DMS53 (cell line): Measurements from ENCODE around the gene LYRM4.

Source experiments
- DNase-seq: peaks from one replicate; lab custom pipeline; 2025; lab: John Stamatoyannopoulos, UW

Gene LYRM4

DNA sequence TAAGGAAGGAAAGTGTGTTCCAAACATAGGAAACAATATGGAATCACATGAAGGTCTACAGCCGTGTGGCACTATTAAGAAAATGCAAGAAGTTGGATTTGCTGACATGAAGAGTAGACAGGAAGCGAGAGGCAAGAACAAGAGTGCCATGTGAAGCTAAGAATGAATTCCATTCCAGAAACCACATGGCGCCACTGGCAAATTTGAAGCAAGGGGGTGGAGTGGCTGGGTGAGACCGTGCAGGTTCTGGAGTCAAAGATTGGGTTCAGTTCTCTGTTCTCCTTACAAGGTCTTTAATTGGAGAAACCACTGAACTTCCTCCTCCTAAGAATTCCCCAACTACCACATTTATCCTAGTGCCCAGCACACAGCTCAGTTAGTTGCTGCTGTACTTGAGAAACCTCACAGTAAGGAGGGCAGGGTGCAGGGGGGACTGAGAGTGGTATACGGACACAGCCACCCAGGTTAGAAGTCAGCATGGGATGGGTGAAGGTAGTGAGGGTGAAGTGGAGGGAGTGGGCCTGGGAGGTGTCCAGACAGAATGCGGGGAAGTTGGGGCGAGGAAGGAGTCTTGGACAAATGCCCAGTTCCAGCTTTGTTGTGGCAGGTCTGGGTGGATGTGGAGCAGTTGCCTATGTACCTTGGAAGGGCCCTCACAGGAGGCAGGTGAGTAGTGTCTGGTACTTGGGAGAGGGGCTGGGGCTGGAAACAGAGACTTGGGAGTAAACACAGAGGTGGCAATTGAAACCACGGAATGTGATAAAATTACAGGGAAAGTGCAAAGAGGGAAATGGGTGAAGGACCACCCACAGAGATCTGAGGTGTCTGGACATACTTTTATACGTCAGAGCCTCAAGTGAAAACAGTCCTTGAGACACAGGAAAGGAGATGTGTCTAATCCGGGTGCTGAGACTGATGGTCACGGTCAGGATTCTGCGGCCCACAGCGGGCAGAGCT, 14.3 kb downstream of the LYRM4 start:
- no peak for DNase-seq

DNA sequence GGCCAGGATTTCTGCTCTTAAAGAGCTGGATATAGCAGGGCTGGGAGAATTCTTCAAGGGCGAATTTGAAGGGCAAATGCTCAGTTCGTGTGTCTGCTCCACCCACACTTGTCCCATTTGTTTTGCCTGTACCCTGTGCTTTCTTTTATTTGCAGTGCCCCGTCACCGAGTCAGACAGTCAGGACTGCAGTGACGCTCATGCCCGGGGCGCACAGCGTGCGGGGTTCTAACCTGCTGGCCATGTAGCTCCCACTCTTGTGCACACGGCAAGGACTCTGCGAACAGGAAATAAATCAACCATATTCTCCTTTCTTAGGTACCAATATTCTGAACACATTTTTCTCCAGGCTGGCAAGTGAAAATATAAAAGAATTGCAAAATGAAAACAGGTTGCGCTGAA, 17.7 kb downstream of the LYRM4 start:
- no peak for DNase-seq

DNA sequence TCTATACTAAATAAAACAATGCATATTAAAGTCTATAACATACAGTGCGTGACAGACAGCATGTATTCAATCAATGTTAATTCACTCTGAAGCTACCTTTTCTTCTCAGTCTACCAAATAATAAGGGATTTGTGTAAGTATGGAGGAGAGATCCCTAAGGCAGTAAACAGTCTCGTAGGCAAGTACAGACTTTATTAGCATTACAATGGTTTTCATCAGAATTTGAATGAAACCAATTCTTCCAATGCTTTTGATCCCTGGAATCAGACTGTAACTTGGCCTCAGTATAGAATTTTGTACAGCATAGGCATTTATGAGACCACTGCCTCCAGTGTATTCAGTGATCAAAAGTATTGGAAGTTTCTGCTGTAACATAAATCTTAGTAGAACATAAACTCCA, 19.5 kb downstream of the LYRM4 start:
- no peak for DNase-seq

DNA sequence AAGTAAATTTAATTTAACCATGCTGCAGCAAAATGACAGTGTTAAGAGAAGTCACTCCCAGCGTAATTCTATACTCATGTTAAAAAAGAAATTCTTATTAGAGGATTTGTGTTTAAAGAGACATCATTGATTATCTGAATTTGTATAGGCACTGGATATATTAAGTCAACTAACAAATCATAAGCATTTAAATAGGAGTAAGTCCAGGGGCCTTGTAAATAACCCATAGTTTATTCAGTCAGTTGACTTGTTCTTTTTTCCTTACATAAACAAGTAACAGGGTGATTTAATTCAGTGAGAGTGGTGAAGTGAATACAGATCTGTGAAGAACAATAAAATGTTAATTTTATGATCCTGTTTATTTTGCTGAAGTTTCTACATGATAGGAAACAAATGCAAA, 22.4 kb downstream of the LYRM4 start:
- DNase-seq: no peak

DNA sequence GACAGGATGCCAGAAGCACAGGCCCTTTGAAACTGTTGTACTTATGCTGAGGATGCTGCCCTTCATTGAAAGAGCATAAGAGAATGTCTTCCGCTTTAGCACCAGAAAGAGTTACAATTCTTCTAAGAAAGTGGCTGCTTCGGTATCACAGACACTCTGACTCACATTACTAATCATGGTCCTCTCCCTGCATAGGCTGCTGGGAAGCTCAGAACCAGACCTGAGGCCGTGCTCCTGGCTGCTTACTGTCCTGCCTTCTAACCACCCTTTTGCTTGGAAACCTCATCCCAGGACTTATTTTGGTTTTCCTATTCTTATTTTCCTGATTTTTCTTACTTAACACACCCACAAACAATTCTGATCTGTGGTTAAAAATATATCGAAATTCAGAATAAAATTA, 22.9 kb downstream of the LYRM4 start:
- no peak for DNase-seq

DNA sequence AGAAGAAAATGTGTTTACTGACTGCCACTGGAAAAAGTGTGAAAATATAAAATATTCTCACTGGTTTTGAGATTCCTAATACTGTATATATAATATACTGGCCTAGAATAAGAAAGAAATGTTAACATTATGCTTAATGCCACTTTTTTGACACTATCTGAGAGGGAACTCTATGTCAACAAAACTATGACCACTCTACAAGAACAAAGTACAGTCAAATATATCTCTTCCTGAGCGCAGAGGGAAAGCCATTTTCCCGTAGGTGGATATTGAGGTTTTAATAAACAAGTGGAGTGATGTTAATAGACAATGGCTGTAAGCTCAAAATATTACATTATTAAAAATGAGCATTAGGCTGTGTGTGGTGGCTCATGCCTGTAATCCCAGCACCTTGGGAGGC, 24.9 kb downstream of the LYRM4 start:
- no peak for DNase-seq

DNA sequence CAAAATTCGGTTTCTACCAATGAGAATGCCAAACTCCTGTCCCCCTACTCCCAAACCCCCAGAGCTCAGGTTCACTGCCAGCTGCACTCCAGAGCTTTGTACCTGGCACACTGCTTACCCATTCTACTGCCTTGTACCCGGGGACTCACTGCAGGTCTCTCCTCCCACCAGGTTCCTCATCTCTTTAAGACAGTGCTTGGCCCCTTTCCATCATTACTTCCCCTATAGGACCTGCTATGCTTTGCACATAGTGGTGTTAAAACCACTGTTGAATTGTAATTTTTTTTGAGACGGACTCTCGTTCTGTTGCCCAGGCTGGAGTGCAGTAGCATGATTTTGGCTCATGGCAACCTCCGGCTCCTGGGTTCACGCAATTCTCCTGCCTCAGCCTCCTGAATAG, 25.9 kb downstream of the LYRM4 start:
- no peak for DNase-seq

DNA sequence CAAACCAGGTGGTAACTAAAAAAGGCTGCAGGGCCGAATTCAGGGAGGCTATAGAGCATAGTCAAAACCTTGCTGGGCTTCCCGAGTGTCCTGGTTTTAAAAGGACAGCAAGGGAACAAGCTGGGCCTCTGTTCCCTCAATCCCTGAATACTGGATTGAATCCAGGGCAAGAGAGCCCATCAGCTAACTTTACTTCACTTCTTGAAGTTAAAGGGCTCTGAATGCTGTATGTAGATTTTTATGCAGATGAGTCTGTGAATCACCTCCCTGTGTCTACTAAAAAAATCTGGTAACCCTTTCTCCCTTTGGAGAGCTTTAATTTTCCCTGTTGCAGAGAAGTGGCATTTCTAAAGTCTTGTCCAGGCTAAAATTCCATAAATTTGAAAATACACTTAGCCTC, 29.5 kb downstream of the LYRM4 start:
- DNase-seq: no peak

DNA sequence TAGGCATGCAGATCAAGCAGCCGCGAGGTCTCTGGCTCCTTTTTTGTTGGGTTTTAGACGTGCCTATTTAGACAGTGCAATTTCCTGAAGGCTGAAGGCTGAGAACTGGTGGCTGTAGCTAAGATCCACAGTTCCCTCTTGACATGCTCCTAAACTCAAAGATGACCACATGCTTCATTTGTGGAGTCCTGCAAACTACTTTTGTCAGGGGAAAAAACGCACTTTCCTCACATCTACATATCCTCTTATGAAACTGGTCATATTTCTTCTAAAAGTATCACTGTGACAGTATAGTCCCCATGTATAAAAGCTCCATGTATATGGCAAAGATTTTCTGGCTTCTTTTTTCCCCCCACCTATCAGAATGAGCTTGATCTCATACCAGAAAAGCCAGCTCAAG, 30.7 kb downstream of the LYRM4 start:
- no peak for DNase-seq

DNA sequence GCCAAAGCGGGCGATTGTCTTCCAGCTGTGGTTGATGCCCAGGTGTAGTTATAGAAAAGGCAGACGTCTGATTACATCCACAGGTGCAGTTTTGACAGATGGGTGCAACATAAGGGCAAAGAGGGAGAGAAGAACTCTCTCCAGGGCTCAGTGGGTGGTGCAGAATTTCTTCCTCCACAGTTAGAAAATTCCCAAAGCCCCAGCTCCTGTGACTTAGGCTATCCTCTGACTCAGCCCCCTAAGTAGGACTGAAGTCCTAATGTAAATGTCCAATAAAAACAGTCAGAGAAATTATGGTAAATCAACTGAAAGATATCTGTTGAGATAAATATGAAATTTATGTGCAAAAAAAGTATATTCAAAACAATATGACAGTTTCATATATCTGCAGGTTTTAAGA, 31.4 kb downstream of the LYRM4 start:
- no peak for DNase-seq

DNA sequence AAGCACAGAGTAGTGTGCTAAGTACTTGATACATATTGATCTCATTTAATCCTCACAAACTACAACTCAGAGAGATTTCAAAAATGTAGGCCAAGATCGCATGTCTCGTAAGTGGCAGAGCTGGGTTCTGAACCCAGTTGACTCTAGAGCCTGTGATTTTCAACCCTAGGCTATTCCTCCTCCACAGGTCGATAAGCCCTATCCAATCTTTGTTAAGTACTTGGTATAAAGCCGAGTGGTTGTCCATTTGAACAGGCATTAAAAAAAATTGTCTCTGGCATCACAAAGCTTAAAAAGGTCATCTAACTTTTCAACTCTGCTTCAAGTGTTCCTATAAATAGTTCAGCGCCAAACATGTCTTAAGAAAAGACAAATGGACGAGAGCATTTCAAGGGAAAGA, 37.4 kb downstream of the LYRM4 start:
- no peak for DNase-seq

DNA sequence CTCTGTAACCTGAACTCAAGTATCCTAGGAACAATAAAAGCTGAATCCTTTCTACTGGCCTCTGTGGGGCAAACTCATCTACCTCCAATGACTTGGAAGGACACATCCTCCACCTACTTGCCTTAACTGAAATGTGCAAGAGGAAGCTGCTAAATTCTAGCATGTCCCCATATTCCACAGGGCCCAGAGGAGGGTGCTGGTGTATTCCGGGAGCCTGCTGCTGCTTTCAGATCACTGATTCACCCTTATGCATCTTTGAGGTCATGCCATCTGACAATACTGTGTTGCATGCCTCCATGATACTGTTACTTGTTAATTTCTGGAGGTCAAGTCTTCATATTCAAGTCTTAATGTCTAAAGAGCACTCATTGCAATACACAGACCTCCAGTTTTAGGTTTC, 40.3 kb downstream of the LYRM4 start:
- no peak for DNase-seq

DNA sequence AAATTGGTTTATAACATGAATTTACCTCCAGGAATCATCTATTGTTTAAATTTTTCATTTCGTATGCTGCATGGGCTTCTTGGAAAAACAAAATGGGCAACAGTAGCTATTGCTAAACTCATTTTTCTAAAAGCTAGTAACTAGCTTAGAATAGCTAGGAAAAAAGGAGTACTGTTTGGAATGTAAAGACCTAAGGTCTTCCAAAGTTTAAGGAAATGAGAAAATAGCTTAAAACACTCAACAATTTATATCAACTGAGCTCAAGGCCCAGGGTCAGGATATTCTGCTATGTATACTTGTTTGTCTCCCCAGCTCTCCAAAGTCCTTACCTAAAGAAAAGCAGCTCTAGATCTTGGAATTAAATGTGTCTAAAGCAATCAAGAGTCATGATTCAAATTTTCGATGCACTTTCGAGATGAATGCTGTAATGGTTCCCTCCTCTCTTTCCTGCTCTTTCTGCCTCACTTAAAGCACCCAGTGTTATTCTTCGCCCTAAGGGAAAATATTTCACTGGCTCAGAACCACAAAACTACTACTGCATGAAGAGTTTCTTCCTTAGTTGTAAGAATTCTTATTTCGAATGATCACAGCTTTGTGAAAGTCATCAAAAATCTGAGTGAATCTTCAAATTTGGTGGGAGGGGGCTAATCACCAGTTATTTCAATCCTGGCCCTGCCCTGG, 41.6 kb downstream of the LYRM4 start:
- DNase-seq: no peak

DNA sequence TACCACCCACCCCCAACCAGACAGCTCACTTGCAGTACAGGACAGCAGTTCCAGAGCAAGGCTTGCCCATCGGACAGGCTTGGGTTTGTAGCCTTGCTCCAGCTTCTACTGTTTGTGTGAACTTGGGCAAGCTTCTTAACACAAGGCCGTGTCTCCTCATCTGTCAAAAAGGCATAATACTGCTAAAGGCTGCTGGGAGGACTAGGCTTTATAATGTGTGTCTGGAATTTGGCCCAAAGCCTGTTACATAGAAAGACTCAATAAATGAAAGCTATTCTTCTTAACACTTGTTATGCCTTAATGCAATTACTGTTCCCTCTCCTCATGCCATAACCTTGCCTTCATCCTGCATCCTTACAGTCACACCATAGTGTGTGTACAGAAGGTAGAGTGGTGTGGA, 43.4 kb downstream of the LYRM4 start:
- DNase-seq: no peak

DNA sequence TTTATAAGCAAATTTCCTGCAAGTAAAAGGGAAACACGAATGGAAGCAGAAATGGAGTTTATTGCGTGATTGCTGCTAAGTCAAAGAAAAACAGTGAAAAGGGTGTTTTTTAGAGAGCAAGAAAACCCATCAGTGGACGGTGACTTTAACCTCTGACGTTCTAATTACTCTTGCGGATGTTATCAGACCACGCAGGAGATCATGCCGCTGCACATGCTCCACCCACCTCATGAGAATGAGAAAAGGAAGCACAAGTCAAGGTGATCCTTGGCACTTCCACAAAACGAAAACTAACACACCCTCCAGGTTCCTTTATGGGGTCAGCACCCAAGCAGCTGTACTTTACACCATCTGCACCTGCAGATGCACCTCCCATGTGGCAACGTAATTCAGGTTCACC, 45.0 kb downstream of the LYRM4 start:
- DNase-seq: no peak

DNA sequence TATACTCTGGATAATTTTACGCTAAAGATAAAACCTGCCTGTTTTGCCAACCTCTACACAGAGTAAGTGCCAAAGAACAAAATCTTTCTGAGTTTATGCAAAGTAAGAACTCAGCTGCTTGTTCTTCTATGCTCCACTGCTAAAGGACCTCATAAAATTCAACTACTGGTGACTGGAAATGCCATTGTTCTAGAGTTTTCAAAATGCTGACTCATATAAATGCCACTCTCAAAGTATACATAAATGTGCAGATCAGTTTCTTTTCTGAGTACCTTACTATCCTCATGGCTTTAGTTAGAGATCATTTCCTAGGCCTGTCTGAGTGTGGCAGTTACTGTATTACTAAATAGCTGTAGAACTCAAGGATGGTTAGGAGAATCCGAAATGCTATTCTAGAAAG, 45.6 kb downstream of the LYRM4 start:
- no peak for DNase-seq

DNA sequence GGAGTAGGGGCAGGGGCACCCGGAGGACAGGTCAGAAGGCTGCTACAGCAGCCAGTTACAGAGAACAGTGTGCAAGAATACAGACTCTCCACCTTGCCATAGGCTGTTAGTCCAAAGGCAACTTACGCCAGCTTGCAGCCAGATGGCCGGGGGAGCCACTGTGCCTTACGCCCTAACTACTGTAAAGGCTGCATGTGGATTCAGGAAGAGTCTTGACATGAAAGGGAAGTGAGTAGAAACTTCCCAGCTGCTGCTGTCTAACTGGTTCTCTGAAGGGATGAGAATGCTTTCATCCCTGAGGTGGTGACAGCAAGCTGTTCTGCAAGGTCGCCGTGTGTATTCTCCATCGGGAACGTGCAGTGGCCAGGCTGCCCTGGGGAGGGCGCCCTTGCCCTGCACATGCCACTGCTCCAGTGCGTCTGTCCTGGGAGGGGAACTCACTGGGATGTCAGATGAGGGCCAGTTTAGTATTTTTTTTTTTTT, 46.1 kb downstream of the LYRM4 start:
- DNase-seq: peak; percentile 58

DNA sequence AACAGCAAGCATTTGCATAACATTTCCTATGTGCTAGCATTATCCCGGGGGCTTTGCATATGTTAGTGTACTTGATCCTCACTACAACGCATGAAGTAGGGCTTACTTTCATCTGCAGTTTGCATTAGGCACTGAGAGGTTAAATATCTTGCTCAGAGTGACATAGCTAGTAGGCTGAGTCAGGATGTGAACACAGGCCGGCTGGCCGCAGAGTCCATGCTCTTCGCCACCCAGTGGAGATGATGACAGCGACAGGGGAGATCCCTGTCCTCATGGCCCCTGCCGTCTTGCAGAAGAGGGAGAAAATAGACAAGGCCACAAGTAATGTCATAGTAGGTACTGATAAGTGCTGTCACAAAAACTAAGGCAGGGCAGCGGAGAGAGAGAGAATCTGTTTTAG, 46.9 kb downstream of the LYRM4 start:
- no peak for DNase-seq

DNA sequence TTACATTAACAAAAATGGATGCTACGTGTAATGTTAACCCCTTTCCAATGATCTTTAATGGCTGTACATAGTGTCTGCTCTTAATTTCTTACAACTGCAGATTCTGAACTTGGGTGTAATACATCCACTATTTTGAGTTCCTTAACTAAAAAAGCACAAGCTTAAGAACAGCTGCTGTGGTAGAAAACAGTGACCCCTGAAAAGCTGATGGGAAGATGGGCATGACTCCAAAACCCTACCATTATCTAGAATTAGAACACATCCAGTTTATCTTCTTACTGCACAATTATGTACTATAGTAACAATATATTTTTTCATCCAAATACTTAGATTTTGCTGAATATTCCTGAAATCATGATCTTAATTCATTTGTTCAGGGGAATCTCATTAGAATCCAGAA, 49.3 kb downstream of the LYRM4 start:
- DNase-seq: no peak

DNA sequence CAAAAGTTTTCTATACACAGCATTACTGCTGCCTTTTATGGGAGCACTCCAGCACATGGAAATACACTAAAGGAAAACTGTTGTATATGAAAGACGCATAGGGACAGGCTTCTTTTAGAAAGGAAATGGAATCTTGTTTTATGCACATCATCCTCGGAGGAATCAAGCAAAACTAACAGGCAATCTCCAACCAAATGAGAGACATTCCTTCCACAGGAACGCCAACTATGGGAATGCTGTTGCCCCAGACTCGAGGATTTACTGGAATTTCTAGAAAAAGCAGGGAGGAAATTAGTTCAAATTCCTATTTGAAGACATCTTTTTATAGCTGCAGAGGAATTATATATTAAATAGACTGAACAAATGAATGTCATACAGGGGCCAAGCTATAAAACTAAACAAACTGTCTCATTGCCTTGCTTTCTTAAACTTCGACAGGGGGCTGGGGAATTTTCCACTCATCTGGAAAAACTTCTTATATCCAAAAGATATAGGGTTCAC, 52.2 kb downstream of the LYRM4 start:
- no peak for DNase-seq

DNA sequence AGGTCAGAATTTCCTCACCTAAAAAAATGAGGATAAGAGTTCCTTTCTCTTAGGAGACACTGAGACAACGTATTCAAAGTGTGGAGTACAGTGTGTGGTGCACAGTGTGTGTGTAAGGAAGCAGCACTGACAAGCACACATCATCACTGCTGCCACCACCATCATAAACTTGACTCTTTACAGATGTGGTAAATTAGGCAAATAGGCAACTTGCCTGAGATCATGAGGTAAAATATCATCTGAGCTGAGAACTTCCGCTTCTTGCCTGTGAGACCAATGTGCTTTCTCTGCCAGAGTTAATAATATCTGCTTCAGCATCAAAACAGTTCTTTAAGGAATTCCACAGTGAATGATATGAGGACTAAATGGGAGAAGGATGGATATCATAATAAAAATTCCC, 52.7 kb downstream of the LYRM4 start:
- no peak for DNase-seq

DNA sequence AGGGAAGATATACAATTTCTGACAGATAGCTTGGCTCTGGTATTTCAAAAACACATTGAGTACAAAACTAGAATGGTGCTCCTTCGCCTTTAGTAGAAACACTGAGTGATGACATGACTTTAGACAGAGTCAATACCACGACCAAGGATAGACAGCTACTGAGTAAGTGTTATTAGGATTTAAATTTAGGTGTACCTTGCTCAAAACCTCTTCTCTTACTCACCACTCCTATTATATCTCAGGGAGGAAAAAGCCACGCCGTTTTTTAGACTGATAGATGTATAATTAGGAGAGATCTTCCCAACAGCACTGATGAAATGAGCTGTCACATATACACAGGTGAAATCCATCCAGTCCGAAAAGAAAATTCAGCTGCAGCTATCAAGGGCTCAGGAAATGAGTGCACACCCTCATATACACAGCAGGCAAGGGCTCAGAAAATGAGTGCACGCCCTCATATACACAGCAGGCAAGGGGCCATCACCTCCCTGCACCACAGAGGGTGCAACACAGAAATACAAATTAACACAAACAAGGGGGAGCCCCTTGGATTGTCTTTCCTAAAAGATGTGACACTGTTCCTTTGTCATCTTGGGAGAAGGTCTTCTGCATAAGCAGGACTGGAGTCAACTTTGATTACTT, 53.7 kb downstream of the LYRM4 start:
- DNase-seq: no peak
